Measurements from ENCODE around the gene DNAH17.

Gene DNAH17

GRCh38 chr17:78448356-78448993, 128.7 kb downstream of the DNAH17 start:
- no peak for DNase-seq

GRCh38 chr17:78446833-78447232, 130.4 kb downstream of the DNAH17 start:
- DNase-seq = no peak

GRCh38 chr17:78444392-78444791, 132.8 kb downstream of the DNAH17 start:
- no peak for DNase-seq

GRCh38 chr17:78442648-78443218, 134.5 kb downstream of the DNAH17 start:
- DNase-seq = no peak

GRCh38 chr17:78441271-78441971, 135.8 kb downstream of the DNAH17 start:
- DNase-seq = no peak

GRCh38 chr17:78438694-78439325, 138.4 kb downstream of the DNAH17 start:
- DNase-seq = no peak

- DNase-seq = no peak
Measured at GRCh38 chr17:78438271-78438691, 138.9 kb downstream of the DNAH17 start.

GRCh38 chr17:78437508-78438169, 139.6 kb downstream of the DNAH17 start:
- no peak for DNase-seq

- no peak for DNase-seq
Measured at GRCh38 chr17:78435330-78436005, 141.7 kb downstream of the DNAH17 start.

GRCh38 chr17:78434455-78435329, 142.5 kb downstream of the DNAH17 start:
- no peak for DNase-seq

- DNase-seq = no peak
Measured at GRCh38 chr17:78433780-78434335, 143.3 kb downstream of the DNAH17 start.

GRCh38 chr17:78433013-78433727, 144.0 kb downstream of the DNAH17 start:
- no peak for DNase-seq

- DNase-seq = no peak
Measured at GRCh38 chr17:78432226-78433012, 144.8 kb downstream of the DNAH17 start.

- no peak for DNase-seq
Measured at GRCh38 chr17:78431692-78431958, 145.6 kb downstream of the DNAH17 start.

- DNase-seq = no peak
Measured at GRCh38 chr17:78430892-78431691, 146.1 kb downstream of the DNAH17 start.

GRCh38 chr17:78429618-78429995, 147.6 kb downstream of the DNAH17 start:
- no peak for DNase-seq

- no peak for DNase-seq
Measured at GRCh38 chr17:78428836-78429617, 148.2 kb downstream of the DNAH17 start.

- DNase-seq = no peak
Measured at GRCh38 chr17:78428025-78428575, 149.1 kb downstream of the DNAH17 start.
